HG03108 (cell line): ENCODE measurements around the gene ROBO1.

ENCODE experiments used
- ATAC-seq: cut with Tn5 transposase; IDR thresholded peaks from one replicate; pipeline ENCODE4 v1.9.1; 2021; ENCODE audit warnings: moderate library complexity; ENCODE audit not compliant: unreplicated experiment

ROBO1 gene

DNA sequence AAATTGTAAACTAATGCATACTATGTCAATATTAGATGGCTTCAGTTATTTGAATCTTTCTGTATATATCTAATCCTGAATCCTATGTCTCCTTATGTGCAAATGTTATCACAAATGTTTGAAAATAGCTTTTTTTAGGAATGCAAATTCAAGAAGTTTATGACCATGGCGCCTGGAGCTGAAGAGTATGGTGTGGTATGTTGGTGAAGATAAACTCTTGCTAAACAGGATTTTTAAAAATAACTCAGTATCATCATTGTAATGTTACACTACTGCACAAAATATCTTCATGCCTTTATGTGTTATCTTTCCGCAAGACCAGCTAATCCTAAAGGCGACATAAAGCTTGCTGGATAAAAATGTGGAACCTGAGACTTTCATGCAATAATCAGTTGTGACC, 382.6 kb downstream of the ROBO1 start:
- ATAC-seq = no peak

DNA sequence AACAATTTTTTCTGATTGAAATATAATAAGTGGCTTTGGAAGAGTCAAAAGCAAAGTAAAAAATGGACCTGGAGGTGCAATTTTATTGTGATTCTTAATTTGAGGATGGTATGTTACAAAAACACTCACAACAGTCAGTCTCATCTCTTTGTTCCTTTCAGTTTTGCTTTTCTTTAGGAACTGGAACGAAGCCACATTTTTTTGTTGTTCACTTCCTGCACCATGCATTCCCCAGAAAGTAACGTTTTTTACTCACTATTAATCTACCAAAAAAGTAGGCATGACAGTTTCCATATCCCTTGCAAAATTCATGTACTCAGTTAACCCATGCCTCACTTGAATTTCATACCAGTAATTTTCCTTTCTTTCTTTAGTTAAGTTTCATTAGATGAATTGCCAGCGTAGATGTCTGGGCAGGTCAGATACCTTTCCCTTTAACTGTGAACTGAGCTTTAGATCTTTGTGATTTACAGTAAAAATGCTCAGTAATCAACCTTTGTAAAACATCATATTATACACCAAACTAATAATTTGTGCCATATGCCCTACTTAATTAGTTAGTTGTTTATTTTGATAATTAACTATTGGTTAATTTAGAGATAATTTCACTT, 384.3 kb downstream of the ROBO1 start:
- ATAC-seq = no peak

DNA sequence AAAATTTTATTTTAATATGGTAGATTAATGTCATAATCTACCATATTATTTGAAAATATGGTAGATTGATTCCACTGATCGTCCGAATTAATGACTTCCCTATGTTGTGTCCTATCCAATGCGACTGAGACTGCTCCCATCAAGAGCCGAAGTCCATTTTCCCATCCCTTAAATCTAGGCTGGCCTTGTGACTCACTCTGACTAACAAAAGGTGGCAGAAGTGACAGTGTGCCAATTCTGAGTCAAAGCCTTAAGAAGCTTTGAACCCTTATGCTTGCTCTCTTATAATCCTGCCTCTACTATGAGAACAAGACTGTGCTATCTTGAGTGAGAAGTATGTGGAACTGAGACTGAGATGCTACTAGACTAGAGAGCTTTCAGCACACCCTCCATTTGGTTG, 387.2 kb downstream of the ROBO1 start:
- ATAC-seq = no peak

DNA sequence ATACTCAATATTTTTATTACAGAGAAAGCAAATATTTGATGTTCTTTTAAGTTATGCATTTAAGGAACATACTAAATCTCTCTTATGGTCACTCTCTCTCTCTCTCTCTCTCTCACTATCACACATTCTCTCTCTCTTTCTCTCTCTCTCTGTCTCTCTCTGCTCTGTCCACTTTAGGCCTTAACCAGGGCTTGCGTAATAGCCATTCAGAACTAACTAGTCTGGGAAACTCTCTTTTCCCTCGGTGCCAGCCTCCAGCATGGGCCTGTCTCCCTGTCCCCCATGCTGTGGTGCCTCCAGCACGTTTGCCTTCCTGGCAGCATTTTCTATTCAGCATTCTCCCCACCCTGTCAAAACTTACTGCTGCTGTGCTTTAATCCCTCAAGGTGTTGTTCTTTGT, 389.7 kb downstream of the ROBO1 start:
- ATAC-seq = no peak

DNA sequence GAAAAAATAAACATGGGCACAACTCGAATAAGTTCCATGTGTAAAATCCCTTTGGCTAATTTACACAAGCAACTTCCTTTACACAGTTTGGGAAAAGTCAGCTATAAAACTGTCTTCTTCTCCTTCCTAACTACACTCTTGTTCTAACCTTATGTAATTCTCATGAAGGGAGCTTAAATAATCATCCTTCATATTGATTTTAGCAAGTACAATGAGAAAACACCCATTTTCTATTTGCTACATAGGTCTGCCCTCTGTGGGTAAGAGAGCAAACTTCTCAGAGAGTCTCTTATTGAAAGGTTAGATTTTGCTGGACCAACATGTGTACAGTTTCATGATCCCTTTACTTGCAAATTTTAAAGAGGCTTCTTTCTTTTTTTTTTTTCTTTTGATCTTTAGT, 398.5 kb downstream of the ROBO1 start:
- no peak for ATAC-seq

DNA sequence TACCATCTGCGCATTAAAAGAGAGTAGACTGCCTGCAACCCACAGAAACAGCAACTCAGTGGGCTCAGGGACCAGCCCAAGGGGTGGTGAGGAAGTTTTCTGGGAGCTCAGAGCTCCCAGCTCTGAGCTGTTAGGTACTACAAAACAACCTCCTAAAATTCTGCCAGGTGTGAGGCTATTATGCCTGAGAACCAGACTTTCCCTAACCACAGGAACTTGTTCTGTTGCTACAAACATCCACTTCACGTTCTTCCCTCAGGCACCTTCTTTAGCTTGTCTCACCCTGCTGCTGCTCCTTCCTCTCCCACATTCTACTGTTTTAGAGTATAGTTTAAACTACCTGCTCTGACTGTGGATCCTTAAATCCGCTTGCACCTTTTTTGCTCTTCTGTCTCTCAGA, 399.4 kb downstream of the ROBO1 start:
- ATAC-seq = no peak

DNA sequence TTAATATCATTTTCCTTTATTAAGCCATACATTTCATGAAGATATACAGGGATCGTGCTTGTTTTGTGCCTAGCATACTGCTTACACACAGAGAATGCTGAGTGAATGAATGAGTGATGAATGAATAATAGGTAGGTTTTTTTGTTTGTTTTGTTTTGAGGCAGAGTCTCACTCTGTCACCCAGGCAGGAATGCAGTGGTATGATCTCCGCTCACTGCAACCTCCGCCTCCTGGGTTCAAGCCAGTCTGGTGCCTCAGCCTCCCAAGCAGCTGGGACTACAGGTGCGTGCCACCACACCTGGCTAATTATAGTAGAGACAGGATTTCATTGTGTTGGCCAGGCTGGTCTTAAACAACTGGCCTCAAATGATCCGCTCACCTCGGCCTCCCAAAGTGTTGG, 400.0 kb downstream of the ROBO1 start:
- no peak for ATAC-seq

DNA sequence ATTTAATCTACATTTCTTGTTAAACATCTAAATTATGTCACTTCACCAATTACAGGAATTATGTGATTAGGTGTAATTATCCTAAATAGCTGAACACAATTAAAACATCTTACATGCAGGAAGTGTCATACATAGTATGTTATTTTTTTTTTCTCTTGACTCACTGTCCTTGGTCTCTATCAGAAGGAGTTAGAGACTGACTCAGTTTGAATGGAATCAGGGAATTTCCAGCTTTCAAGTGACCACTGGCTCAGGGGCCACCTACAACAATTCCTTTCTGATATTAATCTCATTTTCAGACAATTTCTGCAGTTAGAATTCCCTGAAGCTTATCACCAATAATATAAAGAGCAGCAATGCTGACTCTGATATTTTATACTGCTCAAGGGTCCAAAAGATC, 400.7 kb downstream of the ROBO1 start:
- ATAC-seq = no peak

DNA sequence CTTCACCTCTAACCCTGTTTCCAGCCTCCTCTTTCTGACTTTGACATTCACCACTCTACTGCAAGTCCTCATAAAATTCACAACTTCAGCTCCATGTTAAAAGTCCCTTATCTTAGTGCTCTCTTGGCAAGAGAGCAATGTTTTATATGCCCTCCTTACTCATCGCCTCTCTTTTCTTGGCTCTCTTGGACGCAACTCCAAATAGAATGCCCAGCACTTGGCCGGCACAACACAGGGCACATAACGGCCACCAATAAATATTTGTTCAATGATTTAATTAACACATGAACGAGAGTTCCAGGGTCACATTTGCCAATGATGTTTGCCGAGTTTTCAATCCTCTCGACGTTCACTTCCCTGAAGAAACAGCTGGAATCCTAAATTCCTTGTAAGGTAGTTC, 401.4 kb downstream of the ROBO1 start:
- ATAC-seq = no peak

DNA sequence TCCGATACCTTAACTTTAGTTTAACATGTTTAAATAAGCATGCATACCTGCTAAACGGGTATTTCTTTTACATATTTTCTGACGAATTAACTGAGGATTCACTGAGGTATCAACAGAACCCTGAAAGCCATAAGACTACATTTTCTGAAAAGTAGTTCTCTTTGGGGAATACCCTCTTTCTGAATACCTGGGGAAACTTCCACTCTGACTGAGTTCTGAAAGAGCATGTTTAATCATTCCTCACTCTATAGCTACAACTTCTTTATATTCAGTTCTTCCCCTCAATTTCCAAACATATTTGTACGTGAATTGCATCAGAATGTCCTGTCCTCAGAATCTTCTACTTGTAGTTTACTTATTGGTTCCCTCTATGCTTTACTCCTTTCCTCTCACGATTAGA, 403.0 kb downstream of the ROBO1 start:
- no peak for ATAC-seq

DNA sequence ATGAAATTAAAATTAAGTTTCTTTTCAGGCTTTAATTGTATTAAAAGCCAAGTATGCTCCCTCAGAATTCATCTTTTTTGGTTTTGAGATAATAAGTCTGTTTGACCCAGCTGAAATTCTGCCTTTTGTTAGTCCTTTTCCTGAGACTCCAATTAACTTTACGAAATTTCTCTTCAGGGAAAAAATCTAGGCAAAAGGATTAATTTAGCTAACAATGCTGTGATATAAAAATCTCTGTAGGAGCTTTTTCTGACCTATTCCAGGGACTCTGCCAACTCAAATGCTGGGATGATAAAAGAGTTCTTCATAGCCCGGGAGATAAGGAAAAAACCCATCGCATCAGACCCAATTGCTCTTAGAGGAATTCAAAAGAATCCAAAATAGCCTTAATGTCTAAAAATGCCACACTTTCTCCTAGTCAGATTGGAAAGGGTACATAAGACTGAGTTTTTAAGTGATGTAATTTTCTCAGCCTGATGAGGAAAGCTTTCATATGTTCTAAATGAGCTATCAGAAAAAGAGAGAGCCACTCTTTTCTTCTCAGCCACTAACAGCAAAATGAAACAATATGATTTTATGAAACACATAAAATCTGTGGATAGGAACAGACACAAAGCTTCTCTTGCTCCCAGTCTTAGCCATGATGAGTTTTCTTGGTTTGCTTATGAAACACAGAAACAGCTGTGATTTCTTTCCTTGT, 405.1 kb downstream of the ROBO1 start:
- ATAC-seq = no peak

DNA sequence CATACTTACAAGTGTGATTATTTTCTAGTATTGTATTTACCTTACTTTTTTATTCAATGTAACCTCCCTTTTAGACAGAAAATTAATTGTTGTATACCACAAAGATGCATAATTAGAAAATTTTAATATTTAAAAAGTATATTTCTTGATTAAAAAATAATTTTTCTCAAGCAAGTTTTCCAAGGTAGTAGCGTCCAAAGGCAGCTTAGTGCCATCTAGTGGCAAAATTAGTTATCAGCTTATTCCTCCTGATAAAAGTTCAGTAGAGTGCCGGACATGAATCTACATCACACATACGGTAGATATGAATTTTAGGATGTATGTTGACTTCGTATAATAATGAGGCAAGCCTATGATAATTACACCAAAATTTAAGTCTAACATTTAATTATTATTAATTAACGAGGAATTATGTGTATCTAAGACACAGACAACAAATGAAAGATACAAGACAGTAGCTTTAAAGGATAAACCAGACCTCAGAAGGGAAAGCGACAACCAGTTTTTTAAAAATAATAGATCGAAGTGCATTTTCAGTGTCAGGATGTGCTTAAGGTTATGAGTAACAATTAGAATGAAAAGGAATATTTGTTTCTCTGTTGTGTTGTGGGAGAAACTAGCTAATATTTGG, 405.9 kb downstream of the ROBO1 start:
- peak; percentile 84 for ATAC-seq

DNA sequence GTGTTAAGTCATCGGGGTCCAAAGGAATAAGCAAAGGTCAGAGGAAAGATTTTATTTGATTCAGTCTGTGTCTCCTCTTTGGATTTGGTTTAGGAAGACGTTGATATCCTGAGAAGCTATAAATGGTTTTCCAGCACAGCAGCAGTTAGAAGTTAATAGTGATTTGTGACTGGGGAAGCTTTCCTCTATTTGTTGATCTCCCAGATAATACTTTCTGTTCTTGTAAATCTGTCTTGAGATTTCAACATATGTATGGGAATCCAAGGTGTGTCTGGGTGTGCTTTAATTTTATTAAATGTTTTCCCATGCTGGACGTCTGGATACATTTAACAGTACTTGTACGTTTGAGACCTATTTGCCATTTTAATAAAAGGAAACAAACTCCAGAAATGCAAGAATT, 409.5 kb downstream of the ROBO1 start:
- ATAC-seq = no peak

DNA sequence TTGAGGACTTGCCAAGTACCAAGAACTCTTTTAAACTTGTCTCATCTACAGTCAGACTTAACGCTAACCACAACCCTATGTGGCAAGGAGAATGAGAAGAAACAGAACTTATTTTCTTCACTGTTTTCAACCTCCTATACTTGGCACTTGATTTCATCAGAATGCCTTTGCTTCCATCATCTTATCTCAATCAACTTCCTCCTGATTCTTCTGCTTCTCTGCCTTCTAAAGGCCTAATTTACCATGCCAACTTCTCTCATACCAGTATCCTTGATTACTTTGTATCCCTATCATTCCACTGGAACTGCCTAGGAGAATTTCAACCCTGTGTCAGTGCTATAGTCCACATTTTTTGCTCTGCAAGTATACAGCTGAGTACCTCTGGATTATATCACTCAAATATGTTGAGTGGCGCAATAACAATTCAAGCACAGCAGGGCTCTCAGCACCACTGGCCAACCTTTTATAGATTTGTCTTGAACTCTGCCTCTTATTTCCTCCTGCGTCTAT, 413.6 kb downstream of the ROBO1 start:
- ATAC-seq = no peak

DNA sequence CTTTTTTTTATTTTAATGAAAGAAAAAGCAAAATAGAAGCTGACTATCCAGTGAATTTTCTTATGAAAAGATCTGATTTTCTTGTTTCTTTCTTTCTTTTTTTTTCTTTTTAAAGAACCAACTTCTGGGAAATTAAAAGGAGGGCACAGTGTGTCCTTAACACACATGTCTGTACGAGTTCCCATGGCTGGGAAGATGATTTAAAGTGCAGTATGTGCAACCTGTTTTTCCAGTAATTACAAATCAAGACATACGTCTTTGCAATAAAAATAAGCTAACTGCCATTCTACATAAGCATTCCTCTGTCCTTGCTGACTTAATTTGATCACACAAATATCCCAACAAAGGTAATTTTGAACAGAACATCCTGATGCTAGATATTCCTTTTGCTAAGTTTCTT, 416.1 kb downstream of the ROBO1 start:
- no peak for ATAC-seq

DNA sequence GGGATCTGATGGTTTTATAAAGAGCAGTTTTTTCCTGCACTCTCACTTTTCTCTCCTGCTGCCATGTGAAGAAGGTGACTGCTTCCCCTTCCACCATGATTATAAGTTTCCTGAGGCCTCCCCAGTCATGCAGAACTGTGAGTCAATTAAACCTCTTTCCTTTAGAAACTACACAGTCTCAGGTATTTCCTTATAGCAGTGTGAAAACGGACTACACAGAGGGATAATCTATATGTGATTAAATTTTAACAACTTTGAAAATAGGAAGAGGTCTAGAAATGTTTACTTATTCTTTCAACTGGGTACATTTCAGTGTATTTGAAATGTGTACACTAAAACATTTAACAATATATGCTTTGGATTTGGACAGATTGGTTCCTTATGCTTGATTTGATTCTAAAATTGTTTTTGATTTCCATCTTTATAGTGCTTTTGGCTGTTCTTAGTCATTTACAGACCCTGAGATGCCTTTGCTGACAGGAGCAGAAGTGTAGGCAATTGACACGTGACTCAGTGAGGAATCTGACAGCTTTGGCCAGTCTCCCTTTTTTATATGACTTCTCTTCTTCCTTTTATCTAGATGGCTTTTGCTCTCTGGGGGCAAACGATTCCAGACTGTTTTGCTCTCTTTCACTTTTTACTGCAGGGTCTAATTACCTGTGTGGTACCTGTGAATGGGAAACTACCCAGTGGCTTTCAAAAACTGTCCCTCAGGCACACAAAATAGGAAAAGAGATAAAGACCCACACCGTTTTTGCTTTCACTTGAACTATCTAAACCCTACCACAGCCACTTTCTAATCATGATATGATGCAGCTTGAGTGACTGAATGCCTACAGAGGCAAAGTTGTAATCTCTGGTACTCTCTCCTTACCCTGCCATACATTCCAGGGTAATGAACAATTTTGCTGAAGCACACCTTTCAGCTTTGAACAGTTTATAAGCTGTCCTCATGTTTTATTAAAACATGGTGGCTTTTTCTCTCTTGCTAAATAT, 422.6 kb downstream of the ROBO1 start:
- no peak for ATAC-seq

DNA sequence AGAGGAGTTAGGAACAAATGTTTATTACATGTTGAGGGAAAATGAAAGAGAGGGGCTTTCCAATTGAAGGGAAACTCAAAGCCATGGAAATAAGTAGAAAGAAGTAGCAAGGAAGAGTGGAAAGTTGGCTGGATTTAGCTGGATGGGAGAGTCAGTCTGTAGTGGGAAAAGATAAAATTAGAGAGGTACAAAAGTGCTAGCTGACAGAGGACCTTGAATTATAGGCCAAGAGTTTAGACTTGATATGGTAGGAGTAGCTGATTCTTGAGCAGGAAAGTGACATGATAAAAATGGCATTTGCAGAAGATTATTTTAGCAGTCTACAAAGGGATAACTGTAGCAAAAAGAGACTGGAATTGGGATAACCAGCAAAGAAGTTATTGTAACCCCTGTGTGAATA, 425.8 kb downstream of the ROBO1 start:
- ATAC-seq = no peak

DNA sequence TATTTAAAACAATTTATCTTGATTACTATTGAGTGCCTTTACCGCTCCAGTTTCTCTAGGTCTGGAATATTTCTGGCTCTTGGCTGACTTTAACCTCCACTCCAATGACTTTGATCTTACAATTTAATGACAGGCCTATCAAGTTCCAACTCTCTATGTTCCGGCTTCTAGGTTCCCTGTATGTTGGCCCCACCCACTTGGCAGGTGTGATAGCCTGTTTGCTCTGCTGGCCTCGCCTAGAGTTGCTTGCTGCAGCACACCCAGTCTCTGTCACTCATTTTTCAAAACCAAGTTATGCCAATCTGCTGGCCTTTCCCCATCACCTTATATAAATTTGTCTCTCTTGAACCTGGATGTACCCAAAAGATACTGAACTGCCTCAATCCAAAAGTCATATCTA, 428.0 kb downstream of the ROBO1 start:
- ATAC-seq = no peak

DNA sequence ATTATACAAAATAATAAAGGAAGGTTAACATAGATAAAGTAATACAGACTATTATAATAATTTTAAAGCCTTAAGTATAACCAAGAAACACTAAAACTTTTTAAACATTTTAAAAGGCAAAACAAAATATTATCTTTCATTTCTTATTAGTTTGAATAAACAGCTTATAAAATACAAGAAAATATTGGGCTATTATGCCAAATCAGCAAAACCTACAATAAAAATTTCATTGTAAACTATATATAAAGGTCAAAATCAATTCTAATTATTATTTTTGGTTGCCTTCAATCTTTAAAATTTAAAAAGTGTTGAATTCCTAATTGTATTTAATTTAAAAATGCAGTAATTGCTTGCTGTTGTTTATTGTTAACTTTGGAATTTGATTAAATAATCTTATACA, 430.0 kb downstream of the ROBO1 start:
- ATAC-seq = no peak

DNA sequence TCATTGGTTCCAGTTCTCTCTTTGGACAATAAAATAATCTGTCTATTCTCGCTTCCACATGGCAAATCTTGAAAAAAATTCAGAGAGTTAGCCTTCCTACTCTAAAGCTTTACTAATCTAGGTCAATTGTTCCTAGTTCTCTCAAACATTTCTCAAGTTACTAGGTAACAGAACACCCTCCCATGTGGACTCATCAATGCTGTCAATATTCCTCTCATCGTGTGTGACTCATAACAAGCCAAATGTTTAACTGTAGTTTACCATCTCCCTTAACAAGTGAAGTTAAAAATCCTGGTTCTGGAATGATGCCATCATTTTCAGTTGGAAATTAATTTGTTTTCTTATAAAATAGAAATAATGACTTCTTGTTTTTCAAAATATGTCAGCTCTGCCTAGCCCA, 438.6 kb downstream of the ROBO1 start:
- ATAC-seq = no peak

DNA sequence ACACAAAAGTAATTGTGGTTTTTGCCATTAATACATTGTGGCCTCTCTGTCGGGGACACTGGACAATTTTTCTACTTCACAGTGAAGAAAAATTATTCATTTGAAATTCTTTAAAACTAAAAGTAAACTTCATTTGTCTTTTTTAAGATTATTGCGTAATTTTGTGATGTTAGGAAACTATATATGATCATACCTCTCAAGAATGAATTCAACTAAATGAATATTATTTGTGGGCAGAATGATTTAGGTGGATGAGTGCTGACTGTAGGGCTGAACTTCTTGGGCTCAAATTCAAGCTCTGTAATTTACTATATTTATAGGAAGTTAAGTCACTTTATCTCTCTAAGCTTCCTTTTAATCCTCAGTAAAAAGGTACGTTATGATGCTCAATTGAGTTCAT, 441.2 kb downstream of the ROBO1 start:
- no peak for ATAC-seq
